Measurements from ENCODE around the gene SNURF.
"Not testable (repeated sequence)": the region's sequence is repeated elsewhere in the genome, so short reads cannot be mapped to it uniquely, and the experiment has no call there.

The SNURF gene

DNA sequence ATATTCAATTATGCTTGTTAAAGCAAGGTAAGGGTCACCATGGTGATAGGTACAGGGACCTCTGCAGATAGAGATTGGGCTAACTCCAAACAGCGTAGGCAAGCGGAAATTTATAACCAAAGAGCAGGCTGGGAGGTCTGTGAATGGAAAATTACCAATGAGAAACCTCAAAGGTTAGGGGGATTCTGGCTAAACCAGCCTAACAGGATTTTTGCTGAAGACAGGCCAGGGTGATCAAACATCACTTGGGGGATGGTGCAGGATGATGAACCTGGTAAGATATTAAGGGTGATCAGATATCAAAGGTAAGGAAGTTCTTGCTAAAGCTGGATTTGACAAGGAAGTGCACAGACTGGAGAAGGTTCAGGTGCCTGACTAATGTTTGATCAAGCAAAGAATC lies 35.3 kb upstream of the SNURF start:
- H3K36me3 ChIP-seq (replicated peaks; ENCODE audit: insufficient read depth, low read length): no peaks in the 10 kb centered on the region
- no peaks in the 10 kb centered on the region for H3K9me2 ChIP-seq (replicated peaks; ENCODE audit: insufficient read depth, low read length)
- TF ChIP-seq EZH2phosphoT487 (IDR thresholded peaks at IDR 0.05; ENCODE audit: low read length): no peak
- TF ChIP-seq CTCF (IDR thresholded peaks at IDR 0.05; ENCODE audit: low read length): no peak
- no peak for TF ChIP-seq EZH2 (optimal IDR thresholded peaks at IDR 0.05; ENCODE audit: low read depth, low read length)
- no peak for DNase-seq
- H3K9me3 ChIP-seq (replicated peaks; ENCODE audit: insufficient read depth, low read length): no peaks in the 10 kb centered on the region
- H3K4me2 ChIP-seq (ENCODE audit: low read depth, low read length): no peak overlapping the region
- no peaks in the 10 kb centered on the region for H3K27me3 ChIP-seq (replicated peaks; ENCODE audit: insufficient read depth, low read length)
- no peak overlapping the region for H3K27ac ChIP-seq (ENCODE audit: low read length)
- no peak overlapping the region for H3K9ac ChIP-seq (ENCODE audit: low read length)
- no peaks in the 10 kb centered on the region for H3K4me1 ChIP-seq (ENCODE audit: low read length)
- no peak overlapping the region for H2AFZ ChIP-seq (ENCODE audit: low read length)
- H3F3A ChIP-seq (ENCODE audit: insufficient read depth, low read length): no peaks in the 10 kb centered on the region
- no peaks in the 10 kb centered on the region for H3K79me2 ChIP-seq (ENCODE audit: low read length)
- no peak overlapping the region for H3K4me3 ChIP-seq (ENCODE audit: low read length)
- no peaks in the 10 kb centered on the region for H4K20me1 ChIP-seq (ENCODE audit: insufficient read depth, low read length)

DNA sequence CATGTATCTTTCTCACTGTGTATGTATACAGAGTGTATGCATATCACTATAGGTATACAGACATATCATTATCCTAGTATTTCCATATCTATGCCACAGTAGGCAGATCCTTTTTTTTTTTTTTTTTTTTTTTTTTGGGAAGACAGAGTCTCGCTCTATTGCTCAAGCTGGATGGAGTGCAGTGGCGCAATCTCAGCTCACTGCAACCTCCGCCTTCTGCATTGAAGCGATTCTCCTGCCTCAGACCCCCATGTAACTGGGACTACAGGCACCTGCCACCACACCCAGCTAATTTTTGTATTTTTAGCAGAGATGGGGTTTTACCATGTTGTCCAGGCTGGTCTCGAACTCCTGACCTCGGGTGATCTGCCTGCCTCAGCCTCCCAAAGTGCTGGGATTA lies 32.0 kb upstream of the SNURF start:
- not testable (repeated sequence) for H3F3A ChIP-seq (ENCODE audit: insufficient read depth, low read length); DNase-seq; H3K27ac ChIP-seq (ENCODE audit: low read length)

GRCh38 chr15:24924153-24924552 lies 30.6 kb upstream of the SNURF start:
- H3K36me3 ChIP-seq (replicated peaks; ENCODE audit: insufficient read depth, low read length): no peaks in the 10 kb centered on the region
- H3K79me2 ChIP-seq (ENCODE audit: low read length): no peaks in the 10 kb centered on the region
- H3K27me3 ChIP-seq (replicated peaks; ENCODE audit: insufficient read depth, low read length): no peaks in the 10 kb centered on the region
- no peak overlapping the region for H3K4me2 ChIP-seq (ENCODE audit: low read depth, low read length)
- no peak overlapping the region for H3K9ac ChIP-seq (ENCODE audit: low read length)
- no peaks in the 10 kb centered on the region for H3K9me2 ChIP-seq (replicated peaks; ENCODE audit: insufficient read depth, low read length)
- H3K27ac ChIP-seq (ENCODE audit: low read length): no peak overlapping the region
- H3K9me3 ChIP-seq (replicated peaks; ENCODE audit: insufficient read depth, low read length): no peaks in the 10 kb centered on the region; the same call in 1 of the 2 replicates
- H4K20me1 ChIP-seq (ENCODE audit: insufficient read depth, low read length): no peaks in the 10 kb centered on the region
- no peak overlapping the region for H2AFZ ChIP-seq (ENCODE audit: low read length)
- no peaks in the 10 kb centered on the region for H3K4me1 ChIP-seq (ENCODE audit: low read length)
- no peak overlapping the region for H3K4me3 ChIP-seq (ENCODE audit: low read length)
- DNase-seq: no peak
- H3F3A ChIP-seq (ENCODE audit: insufficient read depth, low read length): no peaks in the 10 kb centered on the region
- TF ChIP-seq EZH2 (optimal IDR thresholded peaks at IDR 0.05; ENCODE audit: low read depth, low read length) (no peak), CTCF (IDR thresholded peaks at IDR 0.05; ENCODE audit: low read length) (no peak), EZH2phosphoT487 (IDR thresholded peaks at IDR 0.05; ENCODE audit: low read length) (no peak)

More for the DNA sequence above, 32.0 kb upstream of the SNURF start:
- not testable (repeated sequence) for H3K4me2 ChIP-seq (ENCODE audit: low read depth, low read length); H3K79me2 ChIP-seq (ENCODE audit: low read length); H3K9me2 ChIP-seq (replicated peaks; ENCODE audit: insufficient read depth, low read length); H3K4me3 ChIP-seq (ENCODE audit: low read length); H3K9me3 ChIP-seq (replicated peaks; ENCODE audit: insufficient read depth, low read length); H3K27me3 ChIP-seq (replicated peaks; ENCODE audit: insufficient read depth, low read length); H3K4me1 ChIP-seq (ENCODE audit: low read length); H3K9ac ChIP-seq (ENCODE audit: low read length); H3K36me3 ChIP-seq (replicated peaks; ENCODE audit: insufficient read depth, low read length); H2AFZ ChIP-seq (ENCODE audit: low read length); H4K20me1 ChIP-seq (ENCODE audit: insufficient read depth, low read length)

- Histone ChIP-seq H3K4me2 (ENCODE audit: low read depth, low read length) (no peak overlapping the region), H3K9ac (ENCODE audit: low read length) (no peak overlapping the region), H3K27ac (ENCODE audit: low read length) (no peak overlapping the region), H3K27me3 (replicated peaks; ENCODE audit: insufficient read depth, low read length) (no peaks in the 10 kb centered on the region), H3K36me3 (replicated peaks; ENCODE audit: insufficient read depth, low read length) (no peaks in the 10 kb centered on the region), H2AFZ (ENCODE audit: low read length) (no peak overlapping the region), H3K9me2 (replicated peaks; ENCODE audit: insufficient read depth, low read length) (no peaks in the 10 kb centered on the region), H4K20me1 (ENCODE audit: insufficient read depth, low read length) (no peaks in the 10 kb centered on the region), H3K4me3 (ENCODE audit: low read length) (no peak overlapping the region), H3F3A (ENCODE audit: insufficient read depth, low read length) (no peaks in the 10 kb centered on the region), H3K4me1 (ENCODE audit: low read length) (no peaks in the 10 kb centered on the region), H3K9me3 (replicated peaks; ENCODE audit: insufficient read depth, low read length) (no peaks in the 10 kb centered on the region; the same call in 1 of the 2 replicates), H3K79me2 (ENCODE audit: low read length) (no peaks in the 10 kb centered on the region)
- DNase-seq: no peak
- TF ChIP-seq EZH2 (optimal IDR thresholded peaks at IDR 0.05; ENCODE audit: low read depth, low read length) (no peak), CTCF (IDR thresholded peaks at IDR 0.05; ENCODE audit: low read length) (no peak), EZH2phosphoT487 (IDR thresholded peaks at IDR 0.05; ENCODE audit: low read length) (no peak)
Observed at GRCh38 chr15:24924621-24925020, 30.2 kb upstream of the SNURF start.

GRCh38 chr15:24931874-24932732 lies 22.7 kb upstream of the SNURF start:
- H2AFZ ChIP-seq (ENCODE audit: low read length); H3K4me1 ChIP-seq (ENCODE audit: low read length); H3K36me3 ChIP-seq (replicated peaks; ENCODE audit: insufficient read depth, low read length); H3K4me3 ChIP-seq (ENCODE audit: low read length); H3K79me2 ChIP-seq (ENCODE audit: low read length); H3K27ac ChIP-seq (ENCODE audit: low read length); DNase-seq; H4K20me1 ChIP-seq (ENCODE audit: insufficient read depth, low read length); H3K9me2 ChIP-seq (replicated peaks; ENCODE audit: insufficient read depth, low read length); H3K9ac ChIP-seq (ENCODE audit: low read length); H3K4me2 ChIP-seq (ENCODE audit: low read depth, low read length); H3F3A ChIP-seq (ENCODE audit: insufficient read depth, low read length); H3K27me3 ChIP-seq (replicated peaks; ENCODE audit: insufficient read depth, low read length); H3K9me3 ChIP-seq (replicated peaks; ENCODE audit: insufficient read depth, low read length): not testable (repeated sequence)

Data from MM.1S (cell line).